Measurements from ENCODE around the gene TRDN.

- TF ChIP-seq POLR2A (IDR thresholded peaks at IDR 0.05) = no peak
- TF ChIP-seq, protein P1, sequence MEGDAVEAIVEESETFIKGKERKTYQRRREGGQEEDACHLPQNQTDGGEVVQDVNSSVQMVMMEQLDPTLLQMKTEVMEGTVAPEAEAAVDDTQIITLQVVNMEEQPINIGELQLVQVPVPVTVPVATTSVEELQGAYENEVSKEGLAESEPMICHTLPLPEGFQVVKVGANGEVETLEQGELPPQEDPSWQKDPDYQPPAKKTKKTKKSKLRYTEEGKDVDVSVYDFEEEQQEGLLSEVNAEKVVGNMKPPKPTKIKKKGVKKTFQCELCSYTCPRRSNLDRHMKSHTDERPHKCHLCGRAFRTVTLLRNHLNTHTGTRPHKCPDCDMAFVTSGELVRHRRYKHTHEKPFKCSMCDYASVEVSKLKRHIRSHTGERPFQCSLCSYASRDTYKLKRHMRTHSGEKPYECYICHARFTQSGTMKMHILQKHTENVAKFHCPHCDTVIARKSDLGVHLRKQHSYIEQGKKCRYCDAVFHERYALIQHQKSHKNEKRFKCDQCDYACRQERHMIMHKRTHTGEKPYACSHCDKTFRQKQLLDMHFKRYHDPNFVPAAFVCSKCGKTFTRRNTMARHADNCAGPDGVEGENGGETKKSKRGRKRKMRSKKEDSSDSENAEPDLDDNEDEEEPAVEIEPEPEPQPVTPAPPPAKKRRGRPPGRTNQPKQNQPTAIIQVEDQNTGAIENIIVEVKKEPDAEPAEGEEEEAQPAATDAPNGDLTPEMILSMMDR (IDR thresholded peaks at IDR 0.05) = no peak
These were observed 2.1 kb upstream of the TRDN start for GRCh38 chr6:123638865-123639264.
